ACC112 (cell line): ENCODE data around the gene FOXC2.
A peak's percentile ranks its signal among the peaks of the same experiment; 100 is the strongest.

ENCODE experiments used
- H2AFZ ChIP-seq: fragments of 200-600 bp; sonication (generic); one replicate; pipeline ENCODE4 v1.6.0; 2017; ENCODE audit warnings: antibody characterized with exemption, low read length; ENCODE audit not compliant: unreplicated experiment
- H3K27ac ChIP-seq: fragments of 200-600 bp; sonication (generic); 2 replicates; pipeline ENCODE4 v1.5.1; 2014; ENCODE audit warnings: low read depth, mild to moderate bottlenecking, antibody characterized with exemption, low read length, moderate library complexity
- H3K27me3 ChIP-seq: fragments of 200-600 bp; sonication (generic); 2 replicates; pipeline ENCODE4 v1.6.1; 2014; ENCODE audit warnings: mild to moderate bottlenecking, antibody characterized with exemption, low read length, moderate library complexity, mixed read lengths; ENCODE audit not compliant: insufficient read depth
- H3K36me3 ChIP-seq: fragments of 200-600 bp; sonication (generic); 2 replicates; pipeline ENCODE4 v1.6.1; 2016; ENCODE audit warnings: mild to moderate bottlenecking, antibody characterized with exemption, low read length, moderate library complexity, mixed read lengths; ENCODE audit not compliant: insufficient read depth
- H3K4me1 ChIP-seq: fragments of 200-600 bp; sonication (generic); one replicate; pipeline ENCODE4 v1.6.1; 2016; ENCODE audit warnings: low read length, mixed read lengths; ENCODE audit not compliant: insufficient read depth, unreplicated experiment, control insufficient read depth
- H3K4me3 ChIP-seq: fragments of 200-600 bp; sonication (generic); 2 replicates; pipeline ENCODE4 v1.5.1; 2014; ENCODE audit warnings: mild to moderate bottlenecking, low read depth, low read length
- H3K79me2 ChIP-seq: fragments of 200-600 bp; sonication (generic); one replicate; pipeline ENCODE4 v1.6.0; 2016; ENCODE audit warnings: low read length; ENCODE audit not compliant: control insufficient read depth, unreplicated experiment, insufficient read depth

The FOXC2 gene

DNA sequence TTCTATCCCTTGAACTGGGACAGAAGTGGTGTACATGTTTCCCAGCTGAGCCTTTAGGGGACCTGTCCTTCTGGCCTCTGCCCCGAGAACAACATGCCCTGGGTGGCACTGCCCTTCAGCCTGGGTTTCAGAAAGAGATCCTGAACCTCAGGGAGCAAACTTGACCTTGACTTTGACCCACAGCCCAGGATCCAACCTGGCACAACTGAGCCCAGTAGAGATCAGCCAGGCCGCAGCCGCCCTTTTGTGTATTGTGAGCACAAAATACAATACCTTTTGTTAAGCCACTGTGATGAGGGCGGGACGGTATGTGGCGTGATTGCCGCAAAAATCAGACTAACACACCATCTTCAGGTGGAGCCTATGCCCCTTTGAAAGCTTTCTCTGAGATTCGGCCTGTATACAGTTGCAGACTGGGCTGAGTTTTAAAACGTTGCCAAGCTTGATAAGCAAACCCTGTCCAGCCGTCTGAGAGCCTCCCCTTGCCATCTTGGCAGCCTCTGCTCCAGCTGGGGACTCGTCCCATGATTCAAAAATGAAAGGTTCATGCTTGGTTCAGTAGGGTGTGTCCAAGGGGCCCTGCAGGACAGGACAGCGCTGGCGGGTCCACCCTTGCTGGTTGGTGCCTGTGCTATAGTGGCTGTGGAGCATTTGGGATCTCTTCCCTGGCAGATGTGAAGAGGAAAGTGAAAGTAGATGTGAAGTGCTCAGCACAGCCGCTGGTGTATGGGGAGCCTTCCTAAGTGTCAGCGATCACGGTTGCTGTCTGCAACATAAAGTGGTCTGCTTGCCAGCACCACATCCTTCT is 52.0 kb downstream of the FOXC2 start:
- Histone ChIP-seq H3K27ac (peak overlapping the region; percentile 64), H3K36me3 (no peaks in the 10 kb centered on the region), H3K79me2 (no peaks in the 10 kb centered on the region), H3K4me1 (peaks cover 12% of the 10 kb centered on the region), H2AFZ (peak overlapping the region; percentile 96), H3K27me3 (no peaks in the 10 kb centered on the region), H3K4me3 (peak overlapping the region; percentile 80)
